Activated CD8-positive, alpha-beta memory T cell treated with anti-CD3 and anti-CD28 coated beads for 1 hour (primary cell): ENCODE measurements around the gene MYLK4.

Experiments used
- DNase-seq, 2 donors: peaks; one replicate each; pipeline ENCODE4 v3.0.0-alpha.2; 2020; ENCODE audit warnings: low read depth in 1 of 2; ENCODE audit errors: extremely low read depth in 1 of 2

The MYLK4 gene

GRCh38 chr6:2665146-2666070 is 85.3 kb downstream of the MYLK4 start:
- no peak for DNase-seq

- DNase-seq, result no peak
Observed at GRCh38 chr6:2663123-2663522, 87.6 kb downstream of the MYLK4 start.

GRCh38 chr6:2661651-2662050 is 89.1 kb downstream of the MYLK4 start:
- no peak for DNase-seq

GRCh38 chr6:2659882-2660281 is 90.8 kb downstream of the MYLK4 start:
- no peak for DNase-seq

- no peak for DNase-seq
Observed at GRCh38 chr6:2659381-2659780, 91.3 kb downstream of the MYLK4 start.

- no peak for DNase-seq
Observed at GRCh38 chr6:2658788-2659187, 91.9 kb downstream of the MYLK4 start.

- no peak for DNase-seq
Observed at GRCh38 chr6:2656460-2657079, 94.2 kb downstream of the MYLK4 start.

- DNase-seq, result no peak
Observed at GRCh38 chr6:2655844-2656433, 94.8 kb downstream of the MYLK4 start.

GRCh38 chr6:2653369-2654032 is 97.2 kb downstream of the MYLK4 start:
- DNase-seq, result no peak

- no peak for DNase-seq
Observed at GRCh38 chr6:2652611-2653010, 98.1 kb downstream of the MYLK4 start.

- no peak for DNase-seq
Observed at GRCh38 chr6:2651961-2652360, 98.8 kb downstream of the MYLK4 start.

GRCh38 chr6:2651536-2651935 is 99.2 kb downstream of the MYLK4 start:
- no peak for DNase-seq

GRCh38 chr6:2646346-2646745 is 104.4 kb downstream of the MYLK4 start:
- DNase-seq, result no peak

- DNase-seq, result no peak
Observed at GRCh38 chr6:2643935-2644539, 106.7 kb downstream of the MYLK4 start.

- DNase-seq, result no peak
Observed at GRCh38 chr6:2643130-2643529, 107.6 kb downstream of the MYLK4 start.

GRCh38 chr6:2641044-2641725 is 109.5 kb downstream of the MYLK4 start:
- DNase-seq, result no peak

- DNase-seq, result no peak
Observed at GRCh38 chr6:2640551-2640950, 110.2 kb downstream of the MYLK4 start.

- DNase-seq, result no peak
Observed at GRCh38 chr6:2639896-2640295, 110.8 kb downstream of the MYLK4 start.

GRCh38 chr6:2639167-2639566 is 111.6 kb downstream of the MYLK4 start:
- no peak for DNase-seq

GRCh38 chr6:2636672-2637071 is 114.0 kb downstream of the MYLK4 start:
- no peak for DNase-seq
